ENCODE measurements around the gene CUBN.

CUBN gene

GRCh38 chr10:17003151-17003550 is 126.5 kb downstream of the CUBN start:
- TF ChIP-seq CTCF (conservative IDR thresholded peaks at IDR 0.05; ENCODE audit: low read depth, low read length), result no peak
- DNase-seq (ENCODE audit: low read depth), result no peak
- no peak overlapping the region for H3K4me3 ChIP-seq (ENCODE audit: low read length)

GRCh38 chr10:17001961-17002749 is 127.5 kb downstream of the CUBN start:
- no peak overlapping the region for H3K4me3 ChIP-seq (ENCODE audit: low read length)
- TF ChIP-seq CTCF (conservative IDR thresholded peaks at IDR 0.05; ENCODE audit: low read depth, low read length), result no peak
- DNase-seq (ENCODE audit: low read depth), result no peak

GRCh38 chr10:17001297-17001744 is 128.3 kb downstream of the CUBN start:
- no peak for TF ChIP-seq CTCF (conservative IDR thresholded peaks at IDR 0.05; ENCODE audit: low read depth, low read length)
- DNase-seq (ENCODE audit: low read depth), result no peak
- no peak overlapping the region for H3K4me3 ChIP-seq (ENCODE audit: low read length)

GRCh38 chr10:16999665-17000451 is 129.8 kb downstream of the CUBN start:
- no peak for DNase-seq (ENCODE audit: low read depth)
- no peak overlapping the region for H3K4me3 ChIP-seq (ENCODE audit: low read length)
- TF ChIP-seq CTCF (conservative IDR thresholded peaks at IDR 0.05; ENCODE audit: low read depth, low read length), result no peak

- no peak for TF ChIP-seq CTCF (conservative IDR thresholded peaks at IDR 0.05; ENCODE audit: low read depth, low read length)
- H3K4me3 ChIP-seq (ENCODE audit: low read length), result no peak overlapping the region
- DNase-seq (ENCODE audit: low read depth), result no peak
Observed at GRCh38 chr10:16996530-16996964, 133.1 kb downstream of the CUBN start.

- TF ChIP-seq CTCF (conservative IDR thresholded peaks at IDR 0.05; ENCODE audit: low read depth, low read length), result no peak
- no peak overlapping the region for H3K4me3 ChIP-seq (ENCODE audit: low read length)
- no peak for DNase-seq (ENCODE audit: low read depth)
Observed at GRCh38 chr10:16995867-16996529, 133.6 kb downstream of the CUBN start.

Measured in retinal pigment epithelial cell (primary cell).